OCI-LY1 (cell line): ENCODE data around the gene KCNIP4.

Experiments used
- H2AFZ ChIP-seq: fragments of 200-600 bp; sonication (generic), shearing (Covaris generic); 2 replicates; pipeline ENCODE4 v1.6.0; 2014; ENCODE audit warnings: antibody characterized with exemption, mild to moderate bottlenecking, low read length
- H3F3A ChIP-seq: fragments of 200-600 bp; sonication (generic), shearing (Covaris generic); 2 replicates; pipeline ENCODE4 v1.6.0; 2014; ENCODE audit warnings: mild to moderate bottlenecking, antibody characterized with exemption, low read length, moderate library complexity; ENCODE audit not compliant: insufficient read depth
- H3K27ac ChIP-seq: fragments of 200-600 bp; sonication (generic); 2 replicates; pipeline ENCODE4 v1.5.1; 2014; ENCODE audit warnings: low read length, mixed run types, mild to moderate bottlenecking, low read depth; ENCODE audit not compliant: poor library complexity, severe bottlenecking
- H3K27me3 ChIP-seq: fragments of 200-600 bp; sonication (generic); 2 replicates; pipeline ENCODE4 v1.6.0; 2014; ENCODE audit warnings: antibody characterized with exemption, mild to moderate bottlenecking, low read length, moderate library complexity; ENCODE audit not compliant: insufficient read depth
- H3K36me3 ChIP-seq: fragments of 200-600 bp; sonication (generic); 2 replicates; pipeline ENCODE4 v1.6.1; 2014; ENCODE audit warnings: mild to moderate bottlenecking, antibody characterized with exemption, low read length, moderate library complexity, mixed read lengths; ENCODE audit not compliant: insufficient read depth
- H3K4me1 ChIP-seq: fragments of 200-600 bp; sonication (generic); 2 replicates; pipeline ENCODE4 v1.5.1; 2014; ENCODE audit warnings: mild to moderate bottlenecking, low read length, moderate library complexity; ENCODE audit not compliant: insufficient read depth, severe bottlenecking
- H3K4me2 ChIP-seq: fragments of 200-600 bp; sonication (generic), shearing (Covaris generic); 2 replicates; pipeline ENCODE4 v1.6.1; 2014; ENCODE audit warnings: low read length
- H3K4me3 ChIP-seq: fragments of 200-600 bp; sonication (generic); 2 replicates; pipeline ENCODE4 v1.5.1; 2014; ENCODE audit warnings: low read length, low read depth, mild to moderate bottlenecking, mixed read lengths; ENCODE audit not compliant: poor library complexity, severe bottlenecking
- H3K79me2 ChIP-seq: fragments of 200-600 bp; shearing (Covaris generic); 2 replicates; pipeline ENCODE4 v1.6.1; 2016; ENCODE audit warnings: mixed run types, low read length, mixed read lengths; ENCODE audit not compliant: insufficient read depth
- H3K9ac ChIP-seq: fragments of 200-600 bp; sonication (generic), shearing (Covaris generic); 2 replicates; pipeline ENCODE4 v1.6.1; 2014; ENCODE audit warnings: mild to moderate bottlenecking, low read length, mixed read lengths
- H3K9me2 ChIP-seq: fragments of 200-600 bp; sonication (generic), shearing (Covaris generic); 2 replicates; pipeline ENCODE4 v1.6.1; 2014; ENCODE audit warnings: low read depth, mild to moderate bottlenecking, low read length, mixed read lengths
- H3K9me3 ChIP-seq: fragments of 200-600 bp; shearing (Covaris generic); 2 replicates; pipeline ENCODE4 v1.6.1; 2014; ENCODE audit warnings: low read length, mixed read lengths
- H4K20me1 ChIP-seq: fragments of 200-600 bp; sonication (generic), shearing (Covaris generic); 2 replicates; pipeline ENCODE4 v1.6.0; 2016; ENCODE audit warnings: mild to moderate bottlenecking, low read length; ENCODE audit not compliant: insufficient read depth
- CTCF ChIP-seq: fragments of 200-600 bp; sonication (generic), shearing (Covaris generic); IDR thresholded peaks from 2 replicates; pipeline ENCODE4 v1.5.1; 2017; ENCODE audit warnings: mild to moderate bottlenecking, antibody characterized with exemption, low read length, moderate library complexity, mixed read lengths
- EZH2 ChIP-seq: fragments of 200-600 bp; sonication (generic), shearing (Covaris generic); IDR thresholded peaks from 2 replicates; pipeline ENCODE4 v1.8.0; 2017; ENCODE audit warnings: borderline replicate concordance, mixed run types, mild to moderate bottlenecking, antibody characterized with exemption, low read length, moderate library complexity, mixed read lengths

The KCNIP4 gene

GRCh38 chr4:20983763-20984575 is 964.6 kb downstream of the KCNIP4 start:
- H3K4me1 ChIP-seq, result no peaks in the 10 kb centered on the region
- H3K36me3 ChIP-seq, result no peaks in the 10 kb centered on the region
- TF ChIP-seq EZH2, result no peak
- H3K27ac ChIP-seq, result no peak overlapping the region
- no peaks in the 10 kb centered on the region for H3K27me3 ChIP-seq
- no peak overlapping the region for H3K4me3 ChIP-seq
- H2AFZ ChIP-seq, result no peak overlapping the region
- H4K20me1 ChIP-seq, result no peaks in the 10 kb centered on the region
- H3K9me2 ChIP-seq, result no peaks in the 10 kb centered on the region
- H3F3A ChIP-seq, result no peaks in the 10 kb centered on the region
- H3K9me3 ChIP-seq, result no peaks in the 10 kb centered on the region
- no peaks in the 10 kb centered on the region for H3K79me2 ChIP-seq
- H3K4me2 ChIP-seq, result no peak overlapping the region
- H3K9ac ChIP-seq, result no peak overlapping the region

- Histone ChIP-seq H3K4me2 (no peak overlapping the region), H3K9me2 (no peaks in the 10 kb centered on the region)
- no peak for TF ChIP-seq CTCF
- no peak for TF ChIP-seq EZH2
Measured at GRCh38 chr4:20982544-20982943, 966.0 kb downstream of the KCNIP4 start.

GRCh38 chr4:20960291-20960690 is 988.3 kb downstream of the KCNIP4 start:
- TF ChIP-seq EZH2 (no peak), CTCF (no peak)
- Histone ChIP-seq H3F3A (no peaks in the 10 kb centered on the region), H3K9me3 (no peaks in the 10 kb centered on the region), H3K4me3 (no peak overlapping the region), H2AFZ (no peak overlapping the region), H3K9ac (no peak overlapping the region), H3K4me1 (no peaks in the 10 kb centered on the region), H4K20me1 (no peaks in the 10 kb centered on the region), H3K27ac (no peak overlapping the region), H3K79me2 (no peaks in the 10 kb centered on the region), H3K9me2 (no peaks in the 10 kb centered on the region), H3K4me2 (no peak overlapping the region), H3K36me3 (no peaks in the 10 kb centered on the region), H3K27me3 (no peaks in the 10 kb centered on the region)

More at GRCh38 chr4:20982544-20982943, 966.0 kb downstream of the KCNIP4 start:
- Histone ChIP-seq H3K27me3 (no peaks in the 10 kb centered on the region), H4K20me1 (no peaks in the 10 kb centered on the region), H2AFZ (no peak overlapping the region), H3K36me3 (no peaks in the 10 kb centered on the region), H3K9ac (no peak overlapping the region), H3K79me2 (no peaks in the 10 kb centered on the region), H3K4me1 (no peaks in the 10 kb centered on the region), H3K4me3 (no peak overlapping the region), H3F3A (no peaks in the 10 kb centered on the region), H3K27ac (no peak overlapping the region), H3K9me3 (no peaks in the 10 kb centered on the region)

- Histone ChIP-seq H3K27me3 (no peaks in the 10 kb centered on the region), H3K36me3 (no peaks in the 10 kb centered on the region)
Measured at GRCh38 chr4:20954541-20954940, 994.0 kb downstream of the KCNIP4 start.

More at GRCh38 chr4:20954541-20954940, 994.0 kb downstream of the KCNIP4 start:
- Histone ChIP-seq H3F3A (no peaks in the 10 kb centered on the region), H3K9me3 (no peaks in the 10 kb centered on the region), H4K20me1 (no peaks in the 10 kb centered on the region), H3K4me3 (no peak overlapping the region), H3K9me2 (no peaks in the 10 kb centered on the region), H3K4me2 (no peak overlapping the region), H3K9ac (no peak overlapping the region), H2AFZ (no peak overlapping the region), H3K79me2 (no peaks in the 10 kb centered on the region), H3K27ac (no peak overlapping the region), H3K4me1 (no peaks in the 10 kb centered on the region)
- no peak for TF ChIP-seq EZH2
- TF ChIP-seq CTCF, result no peak
